B cell (primary cell): Measurements from ENCODE around the gene NTN1. TPM values are rescaled to one million over a fixed set of nuclear protein-coding genes. Genes with fewer than 3 reads are reported as not detected.
A peak's percentile ranks its signal among the peaks of the same experiment; 100 is the strongest.
"Not testable (repeated sequence)": the region's sequence is repeated elsewhere in the genome, so short reads cannot be mapped to it uniquely, and the experiment has no call there.

Experiments
- ATAC-seq: fragments of 200-7000 bp; cut with Tn5 transposase; one replicate; pipeline ENCODE4 v1.10.0; 2021; ENCODE audit warnings: low read depth, mild to moderate bottlenecking, moderate number of reproducible peaks, moderate library complexity
- CTCF ChIA-PET: fragments of 350-600 bp; sonication (Branson Sonifier 250); formaldehyde crosslinking; loops from one replicate; lab custom pipeline; 2021; ENCODE audit warnings: antibody characterized with exemption, inconsistent platforms; lab: Charles Lee
- POLR2A ChIA-PET: fragments of 350-600 bp; sonication (Branson Sonifier 250); formaldehyde crosslinking; loops from one replicate; lab custom pipeline; 2021; ENCODE audit warnings: antibody characterized with exemption; lab: Charles Lee
- DNase-seq: peaks from one replicate; pipeline ENCODE4 v3.0.0; 2013
- H2AFZ ChIP-seq: 2 replicates; pipeline ENCODE4 v1.6.1; 2012; ENCODE audit warnings: mild to moderate bottlenecking, low read depth, low read length; ENCODE audit not compliant: insufficient read depth, poor library complexity, severe bottlenecking
- H3K27ac ChIP-seq, 2 donors: 1 replicate in 1 of 2; 2 replicates in 1 of 2; pipeline ENCODE4 v1.5.1; 2012 to 2013; ENCODE audit warnings: low read length in 2 of 2, mild to moderate bottlenecking in 2 of 2, moderate library complexity in 1 of 2
- H3K27me3 ChIP-seq, 4 experiments: fragments of 200-600 bp in 1 of 4; sonication (generic) in 1 of 4; replicated peaks in 1 of 4; 1 replicate in 2 of 4; 2 replicates in 2 of 4; pipeline versions ENCODE4 v1.6.1 to v1.7.0; 2013 to 2016; ENCODE audit warnings: low read length in 3 of 4, mild to moderate bottlenecking in 2 of 4, mixed read lengths in 1 of 4, moderate library complexity in 1 of 4; ENCODE audit not compliant: insufficient read depth in 4 of 4, control insufficient read depth in 3 of 4; ENCODE audit errors: control extremely low read depth in 1 of 4
- H3K36me3 ChIP-seq, 2 experiments: replicated peaks in 1 of 2; 1 replicate in 1 of 2; 2 replicates in 1 of 2; pipeline versions ENCODE4 v1.6.1 to v1.7.1; 2013; ENCODE audit warnings: low read length in 1 of 2; ENCODE audit not compliant: insufficient read depth in 2 of 2, control insufficient read depth in 1 of 2; ENCODE audit errors: control extremely low read depth in 1 of 2, extremely low read depth in 1 of 2
- H3K4me1 ChIP-seq, 2 donors: fragments of 200-600 bp in 1 of 2; sonication (generic) in 1 of 2; 1 replicate in 1 of 2; 2 replicates in 1 of 2; pipeline versions ENCODE4 v1.5.1 to v1.6.1; 2013 to 2017; ENCODE audit warnings: low read length in 2 of 2; ENCODE audit not compliant: control insufficient read depth in 2 of 2, insufficient read depth in 2 of 2
- H3K4me2 ChIP-seq: replicated peaks from 2 replicates; pipeline ENCODE3; 2012; ENCODE audit warnings: mild to moderate bottlenecking, low read depth, low read length; ENCODE audit not compliant: poor library complexity, severe bottlenecking
- H3K4me3 ChIP-seq, 5 experiments: fragments of 200-600 bp in 1 of 5; sonication (generic) in 1 of 5; 1 replicate in 3 of 5; 2 replicates in 2 of 5; pipeline versions ENCODE4 v1.5.1 to v1.7.0; 2011 to 2016; ENCODE audit warnings: low read length in 4 of 5, mild to moderate bottlenecking in 4 of 5, low read depth in 2 of 5, control low read depth in 1 of 5, moderate library complexity in 1 of 5; ENCODE audit not compliant: insufficient read depth in 1 of 5; ENCODE audit errors: control extremely low read depth in 1 of 5, extremely low read depth in 1 of 5
- H3K79me2 ChIP-seq: fragments of 200-600 bp; sonication (generic); one replicate; pipeline ENCODE4 v1.6.0; 2016; ENCODE audit warnings: low read length; ENCODE audit not compliant: control insufficient read depth, insufficient read depth
- H3K9ac ChIP-seq: fragments of 200-600 bp; sonication (generic); 2 replicates; pipeline ENCODE4 v1.6.1; 2017; ENCODE audit warnings: mild to moderate bottlenecking, low read length, moderate library complexity
- H3K9me3 ChIP-seq, 3 donors: one replicate each; pipeline versions ENCODE4 v1.6.1 to v1.7.1; 2013; ENCODE audit warnings: low read length in 2 of 3; ENCODE audit not compliant: control insufficient read depth in 2 of 3, insufficient read depth in 1 of 3; ENCODE audit errors: control extremely low read depth in 1 of 3
- H4K20me1 ChIP-seq: 2 replicates; pipeline ENCODE4 v1.6.0; 2012; ENCODE audit warnings: mild to moderate bottlenecking, low read length; ENCODE audit not compliant: insufficient read depth, control insufficient read depth, poor library complexity, severe bottlenecking
- H3K27ac Mint-ChIP-seq: one replicate; pipeline ENCODE4 v1.8.0; 2021; ENCODE audit warnings: mixed read lengths
- H3K27me3 Mint-ChIP-seq: one replicate; pipeline ENCODE4 v1.8.0; 2021; ENCODE audit warnings: mixed read lengths
- H3K4me1 Mint-ChIP-seq: one replicate; pipeline ENCODE4 v1.8.0; 2021; ENCODE audit warnings: mixed read lengths
- H3K4me3 Mint-ChIP-seq: one replicate; pipeline ENCODE4 v1.8.0; 2021; ENCODE audit warnings: mixed read lengths
- H3K9me3 Mint-ChIP-seq: one replicate; pipeline ENCODE4 v1.8.0; 2022; ENCODE audit warnings: mixed read lengths; ENCODE audit not compliant: insufficient read depth
- CTCF ChIP-seq: fragments of 200-600 bp; IDR thresholded peaks from one replicate; pipeline ENCODE4 v1.8.0; 2022; ENCODE audit warnings: antibody characterized with exemption, mild to moderate bottlenecking
- EZH2 ChIP-seq: IDR thresholded peaks from 2 replicates; pipeline ENCODE4 v1.6.1; 2012; ENCODE audit warnings: borderline replicate concordance, low read depth, mild to moderate bottlenecking, moderate library complexity, low read length; ENCODE audit not compliant: insufficient read depth, poor library complexity, severe bottlenecking
- WGBS: methylation state at CpG from one replicate; pipeline ENCODE4 v1.1.5; 2013; ENCODE audit warnings: missing lambda C conversion rate; ENCODE audit not compliant: insufficient coverage; 5-methylcytosine and 5-hydroxymethylcytosine counted together
- intact Hi-C: fragments of 100-400 bp; cut with micrococcal nuclease; formaldehyde crosslinking; loops from one replicate; pipeline ENCODE4 v1.10.0; 2022
- polyA plus RNA-seq: library from polyadenylated mRNA; depleted of rRNA; stranded (reverse); fragments of >200 nt; gene quantifications from 2 replicates; pipeline ENCODE4 v1.2.3, GENCODE V29; 2012
- total RNA-seq, 2 donors: library from RNA; stranded (reverse); fragments of 120-200 nt in 1 of 2; gene quantifications; 1 replicate in 1 of 2; 2 replicates in 1 of 2; pipeline versions ENCODE4 v1.2.3 to v1.2.4, GENCODE V29; 2013 to 2022

The NTN1 gene
- total and polyA plus RNA-seq, 2 donors (not counting 1 experiment from before 2014, with no cell fraction given), result 0.10 to 0.25 TPM

DNA sequence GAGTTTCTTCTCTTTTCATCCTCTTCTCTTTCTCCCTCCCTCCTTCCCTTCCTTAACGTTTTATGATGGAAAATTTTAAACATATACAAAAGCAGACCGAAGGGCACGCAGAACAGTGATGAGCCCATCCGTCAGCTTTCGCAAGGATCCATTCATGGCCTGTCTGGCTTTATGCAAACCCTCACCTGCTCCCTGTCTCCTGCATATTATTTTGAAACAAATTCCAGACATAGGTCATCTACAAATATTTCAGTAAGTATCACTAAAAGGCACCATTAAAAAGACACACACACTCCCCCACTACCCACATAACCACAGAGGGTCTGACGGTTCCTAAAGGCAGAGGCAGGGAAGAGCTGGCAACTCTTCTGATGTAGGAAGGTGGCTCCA, 235.0 kb downstream of the NTN1 start:
- Mint-ChIP-seq H3K9me3 (no peaks in the 10 kb centered on the region), H3K4me1 (peaks cover 16% of the 10 kb centered on the region), H3K27me3 (no peaks in the 10 kb centered on the region), H3K4me3 (peak overlapping the region; percentile 7), H3K27ac (peak overlapping the region; percentile 56)
- no peaks in the 10 kb centered on the region for H3K36me3 ChIP-seq
- ATAC-seq (no peak), DNase-seq (no peak)
- no peak overlapping the region for H3K27ac ChIP-seq
- peak overlapping the region; percentile 64 for H2AFZ ChIP-seq
- no peaks in the 10 kb centered on the region for H4K20me1 ChIP-seq
- no peak overlapping the region for H3K4me3 ChIP-seq
- H3K9ac ChIP-seq, result peak overlapping the region; percentile 50
- intact Hi-C loops, result no loop called here
- TF ChIP-seq EZH2 (no peak), CTCF (no peak)
- ChIA-PET CTCF (interaction anchor here (1.5 kb wide), 1 partner anchor 36 kb away, joined by 3 read pairs; no protein-coding TSS in a partner anchor), POLR2A (interaction anchor here (1.1 kb wide), 1 partner anchor 16 kb away, joined by 3 read pairs; no protein-coding TSS in a partner anchor)
- no peaks in the 10 kb centered on the region for H3K27me3 ChIP-seq
- 70% methylated on average over 6 of the region's 6 CpGs for WGBS
- peaks cover 11 to 15% of the 10 kb centered on the region in 2 donors for H3K4me1 ChIP-seq
- H3K4me2 ChIP-seq, result peak overlapping the region; percentile 74
- H3K79me2 ChIP-seq, result no peaks in the 10 kb centered on the region
- no peaks in the 10 kb centered on the region for H3K9me3 ChIP-seq

DNA sequence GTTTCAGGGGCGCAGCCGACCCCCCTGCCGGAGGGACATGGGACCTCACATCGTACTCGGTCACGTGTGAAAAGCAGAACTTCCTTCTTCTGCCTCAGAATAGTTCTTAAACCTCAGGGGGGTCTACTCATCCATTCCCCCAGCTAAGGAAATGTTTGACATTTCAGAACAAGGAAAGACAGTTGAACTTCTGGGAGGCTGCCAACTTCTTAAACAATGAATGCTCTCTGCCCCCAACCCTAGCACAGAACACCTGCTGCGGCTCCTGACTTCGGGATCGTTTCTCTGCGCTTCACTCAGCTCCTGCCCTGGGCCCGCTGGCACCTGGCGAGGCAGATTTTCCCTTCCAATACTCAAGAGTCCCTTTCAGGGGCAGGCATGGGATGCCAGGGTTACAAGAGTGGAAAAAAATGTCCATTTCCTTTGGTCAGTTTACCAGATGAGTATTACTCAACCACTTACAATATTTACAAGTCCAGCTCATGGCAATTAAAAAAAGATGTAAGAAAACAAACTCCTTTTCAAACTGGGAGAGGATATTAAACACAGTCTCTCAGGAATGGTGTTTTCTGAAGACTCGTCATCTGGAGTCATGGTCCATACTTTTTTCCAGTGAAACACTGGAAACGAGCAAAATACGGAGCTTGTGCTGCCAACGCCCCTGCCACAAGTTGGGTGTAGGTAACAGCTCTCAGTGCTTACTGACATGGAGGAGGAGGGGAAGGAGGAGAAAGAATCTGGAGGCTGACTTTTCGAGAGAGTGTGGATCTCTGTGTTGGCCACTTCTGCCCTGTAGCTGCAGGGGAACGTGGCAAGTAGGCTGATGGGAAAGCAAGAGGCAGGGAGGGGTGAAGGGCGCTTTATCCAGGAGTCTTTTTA, 235.7 kb downstream of the NTN1 start:
- H2AFZ ChIP-seq, result peak overlapping the region; percentile 64
- no peaks in the 10 kb centered on the region for H3K79me2 ChIP-seq
- peaks cover 11 to 15% of the 10 kb centered on the region in 2 donors for H3K4me1 ChIP-seq
- no peak overlapping the region for H3K27ac ChIP-seq
- POLR2A ChIA-PET, result interaction anchor here (1.1 kb wide), 1 partner anchor 16 kb away, joined by 3 read pairs; no protein-coding TSS in a partner anchor
- H3K27ac Mint-ChIP-seq, result peak overlapping the region; percentile 56
- no peaks in the 10 kb centered on the region for H3K9me3 Mint-ChIP-seq
- no peaks in the 10 kb centered on the region for H3K36me3 ChIP-seq
- peak overlapping the region in 1 of 5 experiments; percentile 24 for H3K4me3 ChIP-seq
- CTCF ChIA-PET, result interaction anchor here (1.5 kb wide), 1 partner anchor 35 kb away, joined by 3 read pairs; no protein-coding TSS in a partner anchor
- H3K9me3 ChIP-seq, result no peaks in the 10 kb centered on the region
- peaks cover 16% of the 10 kb centered on the region for H3K4me1 Mint-ChIP-seq
- H3K27me3 ChIP-seq, result no peaks in the 10 kb centered on the region
- intact Hi-C loops, result no loop called here
- H3K27me3 Mint-ChIP-seq, result no peaks in the 10 kb centered on the region
- ATAC-seq (peak; percentile 49), DNase-seq (peak; percentile 61)
- peak overlapping the region; percentile 15 for H3K4me3 Mint-ChIP-seq
- WGBS, result 27% methylated on average over 17 of the region's 19 CpGs
- TF ChIP-seq EZH2, result no peak
- peak; percentile 57 for TF ChIP-seq CTCF
- no peaks in the 10 kb centered on the region for H4K20me1 ChIP-seq
- peak overlapping the region; percentile 50 for H3K9ac ChIP-seq
- peak overlapping the region; percentile 74 for H3K4me2 ChIP-seq

DNA sequence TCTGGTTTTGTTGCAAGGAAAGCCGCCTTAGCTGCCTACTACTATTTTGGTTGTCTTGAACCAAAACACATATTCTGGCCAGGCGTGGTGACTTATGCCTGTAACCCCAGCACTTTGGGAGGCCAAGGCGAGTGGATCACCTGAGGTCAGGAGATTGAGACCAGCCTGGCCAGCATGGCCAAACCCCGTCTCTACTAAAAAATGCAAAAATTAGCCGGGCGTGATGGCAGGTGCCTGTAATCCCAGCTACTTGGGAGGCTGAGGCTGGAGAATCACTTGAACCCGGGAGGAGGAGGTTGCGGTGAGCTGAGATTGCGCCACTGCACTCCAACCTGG, 236.3 kb downstream of the NTN1 start:
- 94% methylated on average over 9 of the region's 9 CpGs for WGBS
- CTCF ChIA-PET, result interaction anchor here (1.5 kb wide), 1 partner anchor 35 kb away, joined by 3 read pairs; no protein-coding TSS in a partner anchor

More for the DNA sequence above, 236.3 kb downstream of the NTN1 start:
- H3K27me3 ChIP-seq, H3K4me3 ChIP-seq, ATAC-seq, DNase-seq, H3K27ac ChIP-seq, H3K79me2 ChIP-seq, H3K27ac Mint-ChIP-seq, H3K4me3 Mint-ChIP-seq, H3K36me3 ChIP-seq, H3K9me3 ChIP-seq, H3K27me3 Mint-ChIP-seq, H3K9ac ChIP-seq, H2AFZ ChIP-seq, H4K20me1 ChIP-seq, H3K9me3 Mint-ChIP-seq, intact Hi-C loops: not testable (repeated sequence)
- POLR2A ChIA-PET, result interaction anchor here (1.1 kb wide), 1 partner anchor 17 kb away, joined by 3 read pairs; no protein-coding TSS in a partner anchor
- peaks cover 11 to 15% of the 10 kb centered on the region in 2 donors for H3K4me1 ChIP-seq
- peak overlapping the region; percentile 74 for H3K4me2 ChIP-seq
- peaks cover 16% of the 10 kb centered on the region for H3K4me1 Mint-ChIP-seq
